Stimulated activated CD4-positive, alpha-beta T cell treated with anti-CD3 and anti-CD28 coated beads, Interleukin-15, amount 100 ng/mL, for 24 hours (primary cell): Measurements from ENCODE around the gene FAM153A.
"Not testable (repeated sequence)": the region's sequence is repeated elsewhere in the genome, so short reads cannot be mapped to it uniquely, and the experiment has no call there.

Experiments
- DNase-seq: peaks from one replicate; pipeline ENCODE4 v3.0.0-alpha.2; 2020

Gene FAM153A

DNA sequence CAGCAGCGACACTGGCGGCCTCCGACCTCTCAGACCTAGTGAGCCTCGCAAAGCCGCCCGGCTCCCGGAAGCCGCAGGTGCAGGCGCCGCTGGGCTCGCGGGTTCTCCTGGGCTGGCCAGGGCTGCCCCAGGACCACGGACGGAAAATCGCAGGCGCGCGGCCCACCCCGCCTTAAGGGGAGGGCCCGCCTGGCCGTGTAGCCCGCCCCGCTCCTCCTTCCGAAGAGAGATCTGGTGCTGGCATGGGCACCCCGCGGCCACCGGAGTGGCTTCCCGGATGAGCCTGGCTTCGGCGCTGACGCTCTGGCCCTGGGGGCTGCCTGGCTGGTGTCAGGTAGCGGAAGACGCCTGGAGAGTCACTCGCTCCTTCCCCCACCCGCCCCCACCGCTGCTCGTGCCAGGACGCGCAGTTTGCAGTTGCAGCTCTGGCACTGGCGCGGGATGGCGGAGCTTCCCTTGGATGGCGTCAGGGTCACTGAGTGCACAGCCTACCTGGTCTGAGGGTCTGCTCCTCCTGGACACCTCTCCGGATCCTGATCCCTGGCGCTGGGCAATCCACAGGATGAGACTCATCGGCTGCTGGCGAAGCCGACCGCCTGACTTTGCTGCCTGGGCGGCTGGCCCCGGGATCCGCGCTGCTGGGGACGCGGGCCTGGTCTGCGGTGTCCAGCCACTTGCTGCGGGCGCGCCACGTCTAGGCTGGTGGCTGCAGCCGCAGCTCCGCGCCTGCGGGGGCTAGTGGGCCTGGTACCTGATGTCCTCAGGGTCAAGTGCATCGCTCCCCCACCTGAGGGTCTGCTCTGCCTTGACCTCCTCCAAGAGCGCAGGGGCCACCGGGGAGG is at the start of gene FAM153A:
Gene FAM153A (minus strand): TSS at position 108 of the 842 bp plus-strand sequence.
- DNase-seq = not testable (repeated sequence)

DNA sequence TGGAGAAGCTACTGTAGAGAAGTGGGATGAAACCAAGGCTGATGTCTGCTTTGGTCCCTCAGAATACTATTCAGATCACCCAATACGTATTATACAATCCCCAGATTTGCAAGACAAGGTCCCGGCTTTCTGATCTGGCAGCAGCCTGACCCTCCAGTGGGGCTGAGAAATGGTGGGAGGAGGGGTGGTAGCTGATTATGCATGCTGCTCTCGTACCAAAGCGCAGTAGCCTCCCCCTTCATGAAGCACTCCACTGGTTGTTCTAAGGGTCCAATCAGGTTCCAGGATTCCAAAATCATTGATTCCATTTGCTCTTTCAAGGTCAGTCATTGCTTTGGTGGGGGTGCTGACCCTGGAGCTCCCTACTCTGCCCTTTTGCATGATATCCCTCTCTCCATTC is 49.6 kb upstream of the FAM153A start:
- DNase-seq = not testable (repeated sequence)

DNA sequence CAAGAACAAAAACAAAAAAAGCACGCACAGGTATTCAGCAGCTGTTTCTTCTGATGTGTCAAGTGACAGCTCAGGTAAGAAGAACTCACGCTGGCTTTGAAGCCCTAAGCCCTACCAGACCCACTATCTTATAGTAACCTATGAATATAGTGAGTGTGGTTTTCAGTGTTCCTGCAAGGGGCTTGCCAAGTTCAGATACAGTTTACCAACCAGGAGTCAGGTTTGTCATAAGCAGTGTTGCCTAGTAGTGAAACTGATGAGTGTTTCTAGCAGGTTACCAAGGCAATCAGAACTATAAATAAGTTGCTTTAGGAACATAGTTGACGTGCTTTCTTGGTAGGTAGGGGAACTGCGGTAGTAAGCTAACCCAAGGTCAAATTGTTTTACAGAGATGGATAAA is 43.4 kb upstream of the FAM153A start:
- DNase-seq = not testable (repeated sequence)

DNA sequence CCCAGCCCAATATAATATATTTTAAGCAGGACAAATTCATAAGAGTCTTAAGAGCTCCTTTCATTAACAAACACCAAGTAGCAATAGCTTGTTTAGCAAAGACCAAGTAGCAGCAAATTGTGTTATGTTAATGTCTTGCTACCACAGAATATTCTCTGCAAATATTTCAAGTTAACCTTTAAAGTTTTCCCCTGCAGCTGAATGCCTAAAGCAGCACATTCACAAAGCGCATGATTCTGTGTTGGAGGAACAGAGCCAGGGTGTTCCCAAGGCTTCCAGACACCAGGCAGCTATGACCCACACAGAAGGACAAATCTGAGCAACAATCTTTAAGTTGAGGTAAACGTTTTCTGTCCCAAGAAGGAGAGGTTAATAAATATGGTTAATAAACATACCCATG is 42.1 kb upstream of the FAM153A start:
- not testable (repeated sequence) for DNase-seq

DNA sequence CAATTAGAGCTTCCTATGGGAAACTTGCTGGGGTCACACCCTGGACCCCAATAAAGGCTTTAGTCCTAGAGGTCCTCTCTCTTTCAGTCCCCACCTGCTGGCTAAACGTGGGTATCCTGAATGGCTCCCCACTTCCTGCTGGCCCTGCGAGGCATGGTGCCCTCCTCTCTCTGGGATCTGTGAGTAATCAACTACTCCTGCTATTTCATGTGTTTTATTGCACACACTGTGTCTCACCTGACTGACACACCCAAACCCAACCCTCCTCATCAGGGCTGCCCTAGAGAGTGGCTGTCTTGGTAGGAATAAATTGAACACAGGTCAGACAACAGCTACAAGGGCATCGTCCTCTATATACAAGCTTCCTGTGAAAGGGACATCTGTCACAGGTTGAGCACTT is 39.8 kb upstream of the FAM153A start:
- not testable (repeated sequence) for DNase-seq

DNA sequence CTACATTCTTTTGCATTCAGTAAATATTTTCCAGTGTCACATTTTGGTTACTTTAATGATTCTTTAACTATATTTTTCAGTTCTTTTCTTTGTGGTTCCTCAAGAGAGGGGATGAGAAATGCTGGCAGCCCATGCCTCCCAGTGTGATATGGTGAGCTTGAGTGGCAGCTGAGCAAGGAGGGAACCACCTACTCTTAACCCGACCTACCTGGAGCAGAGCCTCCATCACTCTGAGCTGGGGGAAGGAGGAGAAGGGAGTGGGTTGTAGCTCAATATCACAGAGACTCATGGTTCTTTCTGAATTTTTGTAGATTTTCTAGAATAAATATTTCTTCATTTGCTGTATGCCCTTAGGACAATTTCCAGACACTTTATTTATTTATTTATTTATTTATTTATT is 37.0 kb upstream of the FAM153A start:
- not testable (repeated sequence) for DNase-seq

DNA sequence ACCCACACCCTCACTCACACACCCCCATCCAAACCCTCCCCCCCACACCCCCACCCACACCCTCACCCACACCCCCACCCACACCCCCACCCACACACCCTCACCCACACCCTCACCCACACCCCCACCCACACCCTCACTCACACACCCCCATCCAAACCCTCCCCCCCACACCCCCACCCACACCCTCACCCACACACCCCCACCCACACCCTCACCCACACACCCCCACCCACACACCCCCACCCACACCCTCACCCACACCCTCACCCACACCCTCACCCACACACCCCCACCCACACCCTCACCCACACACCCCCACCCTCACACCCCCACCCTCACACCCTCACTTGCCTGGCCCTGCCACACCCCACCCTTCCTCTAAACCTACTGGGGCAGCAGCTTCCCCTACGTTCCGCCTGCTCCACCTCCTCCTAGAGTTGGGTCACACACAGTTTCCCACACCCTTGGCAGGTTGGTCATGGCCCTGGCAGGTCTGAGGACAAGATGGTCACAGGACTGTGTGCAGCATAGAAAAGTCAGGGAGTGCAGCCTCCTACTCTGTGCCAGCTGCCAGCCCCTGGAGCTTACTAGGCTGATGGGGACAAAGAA is 30.2 kb upstream of the FAM153A start:
- not testable (repeated sequence) for DNase-seq

DNA sequence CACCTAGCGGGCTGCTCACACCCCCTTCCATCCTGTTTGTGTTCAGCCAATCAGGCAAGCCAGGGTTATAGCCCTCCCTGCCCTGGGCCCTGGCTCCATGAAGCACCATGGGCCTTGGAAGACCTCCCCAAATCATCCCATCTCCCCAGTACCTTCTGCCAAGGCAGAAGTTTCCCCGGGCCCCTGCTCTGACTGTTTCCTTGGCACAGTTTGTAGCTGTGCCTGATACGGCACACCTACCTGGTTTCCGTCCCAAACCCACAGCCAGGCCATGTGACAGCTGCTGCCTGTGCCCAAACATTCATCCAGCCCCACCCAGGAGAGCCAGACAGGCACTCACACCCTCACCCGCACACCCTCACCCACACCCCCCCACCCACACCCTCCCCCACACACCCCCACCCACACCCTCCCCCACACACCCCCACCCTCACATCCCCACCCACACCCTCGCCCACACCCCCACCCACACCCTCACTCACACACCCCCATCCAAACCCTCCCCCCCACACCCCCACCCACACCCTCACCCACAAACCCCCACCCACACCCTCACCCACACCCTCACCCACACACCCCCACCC is 29.6 kb upstream of the FAM153A start:
- DNase-seq = not testable (repeated sequence)

DNA sequence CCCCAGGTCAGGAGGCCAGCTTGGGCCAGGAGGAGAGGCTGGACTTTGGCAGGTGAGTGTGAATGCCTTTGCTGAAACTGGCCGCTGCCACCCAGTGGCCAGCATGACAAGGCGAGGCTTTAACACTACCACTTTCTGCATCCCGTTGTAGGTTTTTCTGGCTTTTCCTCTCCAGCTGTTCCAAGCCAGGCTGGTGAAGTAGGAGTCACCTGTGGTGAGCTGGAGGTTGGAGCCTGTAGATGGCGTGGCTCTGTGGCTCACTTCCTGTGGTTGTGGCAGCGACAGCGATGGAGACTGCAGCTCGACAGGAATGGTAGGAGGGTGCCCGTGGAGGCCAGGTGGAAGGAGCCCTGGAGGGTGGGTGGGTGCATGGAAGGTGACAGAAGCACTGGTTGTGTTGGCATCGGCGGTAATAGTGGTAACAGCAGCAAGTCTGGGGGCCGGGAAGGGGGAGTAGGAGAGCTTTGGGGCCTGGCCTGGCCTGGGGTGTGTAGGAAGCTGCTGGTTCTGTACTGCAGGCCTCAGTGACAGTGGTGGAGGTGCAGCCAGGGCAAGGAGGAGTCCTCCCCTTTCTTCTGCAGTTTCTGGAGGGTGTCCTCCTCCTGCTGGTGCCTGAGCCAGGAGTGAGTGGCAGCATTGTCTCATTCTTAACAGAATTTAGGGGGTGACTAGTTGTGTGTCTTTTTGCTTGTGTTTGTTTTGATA is 26.7 kb upstream of the FAM153A start:
- peak; percentile 57 for DNase-seq

DNA sequence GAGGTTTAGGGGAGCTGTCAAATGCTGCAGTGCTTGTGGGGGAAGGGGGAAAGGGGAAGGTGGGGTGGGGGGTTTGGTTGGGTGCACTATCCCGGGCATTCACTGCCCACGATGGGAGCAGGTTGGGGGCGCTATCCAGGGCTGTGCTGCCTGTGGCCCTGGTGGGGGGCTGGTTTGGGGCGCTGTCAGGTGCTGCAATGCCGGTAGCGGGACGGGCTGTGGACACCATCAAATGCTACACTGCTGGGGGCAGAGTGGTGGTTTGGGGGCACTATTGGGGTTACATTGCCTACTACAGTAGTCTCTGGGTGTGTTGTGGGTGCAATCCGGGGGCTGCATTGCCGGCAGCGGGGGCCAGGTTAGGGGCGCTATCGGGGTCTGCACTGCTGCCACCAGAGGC is 25.7 kb upstream of the FAM153A start:
- not testable (repeated sequence) for DNase-seq

DNA sequence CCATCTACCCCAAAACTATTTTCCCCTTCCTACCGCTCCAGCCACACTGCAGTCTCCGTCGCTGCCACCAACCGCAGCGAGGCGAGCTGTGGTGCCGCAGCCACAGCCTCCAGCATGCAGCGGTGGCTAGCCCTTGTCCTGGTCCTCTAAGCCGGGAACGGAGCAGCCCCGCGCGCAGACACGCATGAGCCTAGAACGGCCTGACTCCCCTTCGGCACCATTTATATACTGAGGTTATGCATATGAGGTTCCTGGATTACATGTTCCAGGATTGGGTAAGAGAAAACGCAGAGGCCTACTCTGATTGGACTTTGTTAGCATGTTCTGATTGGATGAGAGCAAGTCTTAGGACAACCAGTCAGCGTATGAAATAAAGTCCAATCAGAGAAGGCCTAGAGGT is 24.6 kb upstream of the FAM153A start:
- DNase-seq = not testable (repeated sequence)

DNA sequence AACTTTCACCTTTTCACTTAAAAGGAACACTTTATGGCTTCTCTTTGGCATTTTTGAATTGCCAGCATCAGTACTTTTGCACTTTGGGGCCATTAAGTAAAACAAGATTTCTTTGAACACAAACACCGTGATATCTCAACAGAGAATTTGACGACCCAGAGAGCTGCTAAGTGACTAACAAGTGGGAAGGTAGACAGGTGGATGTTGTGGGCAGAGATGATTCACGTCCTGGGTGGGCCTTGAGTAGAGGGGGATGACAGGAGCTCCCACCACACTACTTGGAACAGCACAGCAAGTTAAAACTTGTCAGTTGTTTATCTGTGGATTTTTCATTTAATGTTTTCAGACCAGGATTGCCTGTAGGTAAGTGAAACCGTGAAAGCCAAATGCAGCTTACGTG is 18.7 kb upstream of the FAM153A start:
- not testable (repeated sequence) for DNase-seq

DNA sequence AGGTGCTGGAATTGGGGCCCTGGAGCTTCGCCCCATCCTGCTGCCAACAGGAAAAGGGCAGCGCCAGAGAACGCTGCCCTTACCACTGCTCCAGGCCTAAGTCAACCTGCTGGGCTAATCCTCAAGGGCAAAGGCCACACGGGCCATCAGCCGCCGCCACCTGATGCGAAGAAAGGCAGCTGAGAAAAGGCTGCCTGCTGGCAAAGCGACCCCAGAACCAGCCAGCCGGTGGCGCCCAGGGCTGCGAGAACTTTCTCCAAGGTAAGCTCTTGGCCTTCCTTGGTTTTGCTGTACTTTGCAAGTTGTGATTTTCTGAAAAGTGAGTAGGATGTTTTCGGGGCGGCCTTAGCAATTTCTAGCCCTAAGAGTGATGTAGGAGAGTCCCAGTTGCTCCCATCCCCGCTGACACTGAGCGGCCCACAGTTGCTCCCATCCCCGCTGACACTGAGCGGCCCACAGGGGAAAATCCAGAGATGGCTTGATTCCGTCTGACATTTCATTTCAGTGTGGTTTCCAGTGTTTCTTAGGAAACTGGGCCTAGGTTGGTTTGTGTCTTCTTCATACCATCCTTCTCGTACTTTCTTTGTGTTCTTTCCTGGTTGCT is 15.6 kb upstream of the FAM153A start:
- DNase-seq = not testable (repeated sequence)

DNA sequence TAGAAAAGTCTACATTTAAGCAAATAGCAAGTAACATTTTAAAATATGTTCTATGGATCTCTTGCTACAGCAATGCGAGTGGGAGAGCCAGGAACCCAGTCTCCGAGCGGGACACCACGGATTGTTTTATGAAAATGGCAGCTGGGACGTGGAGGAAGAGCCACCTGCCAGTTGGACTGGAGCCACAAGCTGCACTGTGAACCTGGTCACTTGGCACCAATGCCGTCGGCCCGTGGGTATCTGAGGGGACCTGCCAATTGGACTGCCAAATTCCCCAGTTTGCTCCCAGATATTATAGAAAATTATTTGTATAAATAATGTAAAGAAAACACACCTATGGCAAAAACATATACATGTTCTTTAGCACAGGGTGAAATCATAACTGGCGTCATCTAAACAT is 10.6 kb upstream of the FAM153A start:
- not testable (repeated sequence) for DNase-seq

DNA sequence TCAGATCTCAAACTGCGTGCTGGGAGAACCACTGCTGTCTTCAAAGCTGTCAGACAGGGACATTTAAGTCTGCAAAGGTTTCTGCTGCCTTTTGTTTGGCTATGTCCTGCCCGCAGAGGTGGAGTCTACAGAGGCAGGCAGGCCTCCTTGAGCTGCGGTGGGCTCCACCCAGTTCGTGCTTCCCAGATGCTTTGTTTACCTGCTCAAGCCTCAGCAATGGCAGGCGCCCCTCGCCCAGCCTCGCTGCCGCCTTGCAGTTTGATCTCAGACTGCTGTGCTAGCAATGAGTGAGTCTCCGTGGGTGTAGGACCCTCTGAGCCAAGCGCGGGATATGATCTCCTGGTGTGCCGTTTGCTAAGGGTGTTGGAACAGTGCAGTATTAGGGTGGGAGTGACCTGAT is 8.9 kb upstream of the FAM153A start:
- DNase-seq = not testable (repeated sequence)

DNA sequence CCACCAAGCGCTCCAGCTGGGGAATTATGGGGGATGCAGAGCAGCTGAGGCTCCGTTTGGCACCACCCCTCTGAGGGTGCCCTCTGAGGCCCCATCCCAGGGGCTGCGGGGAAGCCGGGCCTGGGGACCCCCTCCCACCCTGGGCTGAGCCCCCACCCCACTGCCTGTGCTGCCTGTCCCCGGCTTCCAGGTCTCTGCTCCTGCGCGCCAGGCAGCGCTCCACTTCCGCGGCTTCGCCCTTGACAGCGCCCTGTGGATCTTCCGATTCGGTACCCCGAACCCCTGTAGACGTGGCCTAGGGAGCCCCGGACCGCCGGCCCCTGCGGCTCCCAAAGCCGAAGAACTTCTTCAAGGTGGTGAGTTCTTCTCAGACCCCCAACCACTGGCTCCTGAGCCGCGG is 530 bp downstream of the FAM153A start:
- DNase-seq = not testable (repeated sequence)

DNA sequence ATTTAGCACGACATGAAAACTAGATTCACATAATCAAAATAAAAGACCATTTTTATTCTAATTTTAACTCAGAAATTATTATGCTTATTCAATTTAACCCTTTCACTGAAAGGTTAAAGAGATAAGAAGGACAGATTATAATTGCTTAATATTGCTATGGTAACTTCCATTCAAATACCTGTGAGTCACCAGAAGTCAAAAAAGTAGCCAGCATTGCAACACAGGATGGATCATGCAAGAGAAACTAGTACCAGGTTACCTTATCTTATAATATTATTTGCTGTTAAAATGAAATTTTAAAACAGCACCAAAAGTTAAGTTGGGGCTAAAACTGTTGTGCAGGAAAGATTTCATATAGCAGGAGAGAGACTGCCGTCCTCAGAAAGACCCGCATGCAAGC is 11.5 kb downstream of the FAM153A start:
- DNase-seq = not testable (repeated sequence)

DNA sequence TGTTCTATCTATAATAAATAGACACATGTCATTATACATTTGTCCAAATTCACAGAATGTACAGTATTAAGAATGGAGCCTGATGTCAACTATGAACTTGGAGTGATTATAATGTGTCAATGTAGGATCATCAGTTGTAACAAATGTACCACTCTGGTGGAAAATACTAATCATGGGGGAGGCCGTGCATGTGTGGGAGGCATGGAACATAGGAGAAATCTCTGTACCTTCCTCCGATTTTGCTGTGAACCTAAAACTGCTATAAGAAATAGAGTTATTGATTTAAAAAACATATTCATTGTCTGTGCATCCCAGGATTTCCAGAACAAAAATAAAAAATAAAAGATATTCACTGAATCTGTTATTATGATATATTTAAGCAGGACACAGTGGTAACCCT is 12.1 kb downstream of the FAM153A start:
- DNase-seq = peak; percentile 36

DNA sequence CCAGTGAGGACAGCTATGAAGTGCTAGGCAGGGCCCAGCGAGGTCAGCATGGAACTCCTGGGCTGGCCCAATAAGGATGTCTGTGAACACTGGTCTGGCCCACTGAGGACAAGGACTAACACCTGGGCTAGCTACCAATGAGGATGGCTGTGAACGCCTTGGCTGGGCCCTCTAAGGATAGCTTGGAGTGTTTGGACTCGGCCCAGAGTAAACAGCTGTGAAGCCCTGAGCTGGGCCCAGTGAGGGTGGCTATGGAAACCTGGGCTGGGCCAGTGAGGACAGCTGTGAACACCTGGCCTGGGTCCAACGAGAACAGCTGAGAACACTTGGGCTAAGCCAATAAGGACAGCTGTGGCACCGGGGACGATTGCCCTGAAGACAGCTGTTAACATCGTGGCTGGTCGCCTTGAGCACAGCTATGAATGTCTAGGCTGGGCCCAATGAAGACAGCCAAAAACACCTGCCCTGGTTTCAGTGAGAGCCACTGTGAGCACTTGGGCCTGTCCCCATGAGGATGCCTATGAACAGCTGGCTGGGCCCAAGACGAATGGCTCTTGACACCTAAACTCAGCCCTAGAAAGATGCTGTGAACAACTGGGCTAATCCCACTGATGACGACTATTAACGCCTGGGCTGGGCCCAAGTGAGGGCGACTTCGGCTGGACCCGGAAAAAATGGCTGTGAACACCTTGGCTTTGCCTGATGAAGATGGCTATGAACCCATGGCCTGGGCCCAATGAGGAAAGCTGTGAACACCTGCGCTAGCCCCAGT is 18.8 kb downstream of the FAM153A start:
- not testable (repeated sequence) for DNase-seq

DNA sequence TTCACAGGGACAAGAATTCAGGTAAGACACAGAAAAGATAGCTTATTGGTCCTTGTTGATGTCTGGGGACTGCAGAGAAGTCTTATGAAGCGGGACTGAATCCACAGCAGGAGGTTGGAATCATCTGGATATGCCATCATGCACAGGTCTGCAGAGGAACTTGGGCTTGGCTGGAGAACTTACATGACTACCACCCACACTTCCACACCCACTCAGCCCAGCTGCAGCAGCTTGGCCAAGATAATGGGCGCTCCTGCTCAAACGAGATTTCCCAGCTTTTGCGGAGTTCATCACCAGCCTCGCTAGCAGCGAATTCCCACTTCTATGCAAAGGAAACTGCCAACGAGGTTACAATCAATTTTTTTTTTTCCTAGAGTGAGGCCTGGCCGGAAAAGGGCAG is 21.7 kb downstream of the FAM153A start:
- not testable (repeated sequence) for DNase-seq

DNA sequence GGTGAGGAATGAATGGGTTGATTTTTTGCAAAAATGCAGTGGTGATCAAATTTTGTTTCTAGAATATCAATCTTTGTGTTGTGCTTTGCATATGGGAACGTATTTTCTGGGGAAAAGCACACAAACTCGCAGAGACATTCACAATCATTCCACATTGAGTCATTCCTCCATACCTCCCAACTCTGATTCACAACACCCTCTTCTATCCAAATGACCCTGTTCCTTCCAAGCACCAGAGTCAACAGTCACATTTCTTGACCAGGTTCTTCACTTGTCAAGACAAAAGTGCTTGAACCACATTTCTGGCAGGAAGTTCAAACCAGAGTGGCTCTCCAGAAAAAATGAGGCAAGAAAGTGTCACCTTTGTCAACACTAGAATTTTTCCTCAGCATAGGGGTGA is 35.3 kb downstream of the FAM153A start:
- not testable (repeated sequence) for DNase-seq

DNA sequence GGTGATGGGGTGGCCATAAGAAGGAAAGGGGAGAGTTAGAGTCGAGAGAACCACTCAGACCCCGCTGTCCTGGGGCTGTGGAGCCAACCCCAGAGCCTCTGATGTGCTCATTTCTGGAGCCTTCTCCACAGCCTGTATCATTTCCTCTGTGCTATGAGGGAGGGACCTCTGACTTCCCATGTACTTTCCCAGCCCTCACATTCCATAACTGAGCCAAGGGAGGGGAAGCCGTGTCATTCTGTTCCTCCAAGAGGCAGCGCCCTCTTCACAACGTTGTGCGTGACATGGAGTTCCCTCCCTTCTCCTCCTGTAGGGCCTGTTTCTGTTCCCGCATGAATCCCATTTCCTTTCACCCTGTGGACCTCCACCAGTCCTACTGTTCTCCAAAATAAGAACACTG is 57.8 kb downstream of the FAM153A start:
- not testable (repeated sequence) for DNase-seq
